Sigmoid colon (tissue), 7 donors: Measurements from ENCODE around the gene CHD1L. TPM values are rescaled to one million over a fixed set of nuclear protein-coding genes. Genes with fewer than 3 reads are reported as not detected.

Experiments
- DNase-seq: peaks from one replicate; pipeline ENCODE4 v3.0.0-alpha.2; 2019
- H3K27ac ChIP-seq, 4 donors: fragments of 200-600 bp; sonication (generic); one replicate each; pipeline ENCODE4 v1.5.1; 2016 to 2019; ENCODE audit warnings: mild to moderate bottlenecking in 1 of 4
- H3K27me3 ChIP-seq, 3 donors: fragments of 200-600 bp; sonication (generic); one replicate each; pipeline ENCODE4 v1.5.1; 2019; ENCODE audit warnings: mild to moderate bottlenecking in 1 of 3
- H3K36me3 ChIP-seq, 4 donors: fragments of 200-600 bp; sonication (generic); one replicate each; pipeline ENCODE4 v1.5.1; 2016 to 2019
- H3K4me1 ChIP-seq, 4 donors: fragments of 200-600 bp; sonication (generic); one replicate each; pipeline ENCODE4 v1.5.1; 2017 to 2019
- H3K4me3 ChIP-seq, 4 donors: fragments of 200-600 bp; sonication (generic); one replicate each; pipeline ENCODE4 v1.5.1; 2017 to 2019; ENCODE audit warnings: mild to moderate bottlenecking in 2 of 4, moderate library complexity in 1 of 4
- H3K9me3 ChIP-seq, 4 donors: fragments of 200-600 bp in 3 of 4; sonication (generic) in 3 of 4; one replicate each; pipeline versions ENCODE4 v1.5.1 to v1.6.1; 2013 to 2019
- EP300 ChIP-seq, 4 donors: sonication (generic); formaldehyde crosslinking; IDR thresholded peaks; one replicate each; pipeline ENCODE4 v1.6.1; 2017; ENCODE audit warnings: antibody characterized with exemption in 4 of 4
- POLR2A ChIP-seq, 2 donors: fragments of 450-650 bp; IDR thresholded peaks; one replicate each; pipeline ENCODE4 v1.6.1; 2016; ENCODE audit warnings: antibody characterized with exemption in 2 of 2, mild to moderate bottlenecking in 2 of 2, moderate library complexity in 2 of 2
- POLR2AphosphoS5 ChIP-seq, 4 donors: sonication (generic); formaldehyde crosslinking; IDR thresholded peaks; one replicate each; pipeline ENCODE4 v1.6.1; 2017; ENCODE audit warnings: antibody characterized with exemption in 4 of 4
- WGBS, 2 donors: extraction: QIAGEN DNeasy Blood & Tissue Kit; methylation state at CpG; one replicate each; pipeline ENCODE4 v1.1.7; 2013; 5-methylcytosine and 5-hydroxymethylcytosine counted together
- intact Hi-C: fragments of 100-400 bp; cut with DNase I; formaldehyde crosslinking; loops from one replicate; pipeline ENCODE4 v1.15.1; 2023
- polyA plus RNA-seq, 3 donors: library from polyadenylated mRNA; stranded (reverse); fragments of 200-250 nt; gene quantifications; one replicate each; pipeline ENCODE4 v1.2.3, GENCODE V29; 2013
- total RNA-seq, 4 donors: library from RNA; depleted of rRNA; stranded (reverse); fragments of >200 nt; gene quantifications; one replicate each; pipeline ENCODE4 v1.1.0, GENCODE V29; 2016
- TF ChIP-seq, protein P1 (sequence below), 4 experiments: fragments of 450-650 bp in 3 of 4; fragments of 200-600 bp in 1 of 4; IDR thresholded peaks; one replicate each; pipeline ENCODE4 v1.5.1; 2016 to 2019; ENCODE audit warnings: antibody characterized with exemption in 4 of 4, mild to moderate bottlenecking in 3 of 4, moderate library complexity in 2 of 4
- donor health status: healthy with polysubstance abuse.
- donor health status: Bipolar disorder and iron deficiency.
- donor health status: healthy.

The CHD1L gene
- total and polyA plus RNA-seq, 7 donors: 12.6 to 27.4 (median 20.6) TPM

DNA sequence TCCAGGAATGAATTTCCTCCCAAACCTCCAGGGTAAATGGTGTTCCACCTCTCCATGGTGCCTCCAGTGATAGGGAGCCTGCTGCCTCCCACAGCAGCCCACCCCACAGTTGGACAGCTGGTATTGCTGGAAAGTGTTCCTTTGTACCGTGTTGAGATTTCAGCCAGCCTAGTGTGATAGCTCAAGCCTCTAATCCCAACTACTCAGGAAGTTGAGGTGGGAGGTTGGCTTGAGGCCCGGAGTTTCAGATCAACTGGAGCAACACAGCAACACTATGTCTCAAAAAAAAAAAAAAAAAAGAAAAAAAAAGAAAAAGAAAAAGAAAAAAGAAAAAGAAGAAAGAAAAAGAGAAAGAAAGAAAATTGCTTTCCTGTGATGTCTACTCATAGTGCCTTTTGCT is 96.1 kb downstream of the CHD1L start:
- Histone ChIP-seq H3K4me3 (no peak overlapping the region), H3K27me3 (no peaks in the 10 kb centered on the region), H3K36me3 (no peaks in the 10 kb centered on the region), H3K9me3 (no peaks in the 10 kb centered on the region), H3K27ac (no peak overlapping the region), H3K4me1 (no peaks in the 10 kb centered on the region)
- intact Hi-C loops: no loop called here
- TF ChIP-seq POLR2A (IDR thresholded peaks at IDR 0.05): no peak
- no peak for TF ChIP-seq EP300 (IDR thresholded peaks at IDR 0.05)
- no peak for TF ChIP-seq POLR2AphosphoS5 (IDR thresholded peaks at IDR 0.05)
- TF ChIP-seq, protein P1, sequence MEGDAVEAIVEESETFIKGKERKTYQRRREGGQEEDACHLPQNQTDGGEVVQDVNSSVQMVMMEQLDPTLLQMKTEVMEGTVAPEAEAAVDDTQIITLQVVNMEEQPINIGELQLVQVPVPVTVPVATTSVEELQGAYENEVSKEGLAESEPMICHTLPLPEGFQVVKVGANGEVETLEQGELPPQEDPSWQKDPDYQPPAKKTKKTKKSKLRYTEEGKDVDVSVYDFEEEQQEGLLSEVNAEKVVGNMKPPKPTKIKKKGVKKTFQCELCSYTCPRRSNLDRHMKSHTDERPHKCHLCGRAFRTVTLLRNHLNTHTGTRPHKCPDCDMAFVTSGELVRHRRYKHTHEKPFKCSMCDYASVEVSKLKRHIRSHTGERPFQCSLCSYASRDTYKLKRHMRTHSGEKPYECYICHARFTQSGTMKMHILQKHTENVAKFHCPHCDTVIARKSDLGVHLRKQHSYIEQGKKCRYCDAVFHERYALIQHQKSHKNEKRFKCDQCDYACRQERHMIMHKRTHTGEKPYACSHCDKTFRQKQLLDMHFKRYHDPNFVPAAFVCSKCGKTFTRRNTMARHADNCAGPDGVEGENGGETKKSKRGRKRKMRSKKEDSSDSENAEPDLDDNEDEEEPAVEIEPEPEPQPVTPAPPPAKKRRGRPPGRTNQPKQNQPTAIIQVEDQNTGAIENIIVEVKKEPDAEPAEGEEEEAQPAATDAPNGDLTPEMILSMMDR (IDR thresholded peaks at IDR 0.05): no peak
- DNase-seq: no peak
- 43 to 78% methylated on average over 2 of the region's 2 CpGs for WGBS, 2 donors

DNA sequence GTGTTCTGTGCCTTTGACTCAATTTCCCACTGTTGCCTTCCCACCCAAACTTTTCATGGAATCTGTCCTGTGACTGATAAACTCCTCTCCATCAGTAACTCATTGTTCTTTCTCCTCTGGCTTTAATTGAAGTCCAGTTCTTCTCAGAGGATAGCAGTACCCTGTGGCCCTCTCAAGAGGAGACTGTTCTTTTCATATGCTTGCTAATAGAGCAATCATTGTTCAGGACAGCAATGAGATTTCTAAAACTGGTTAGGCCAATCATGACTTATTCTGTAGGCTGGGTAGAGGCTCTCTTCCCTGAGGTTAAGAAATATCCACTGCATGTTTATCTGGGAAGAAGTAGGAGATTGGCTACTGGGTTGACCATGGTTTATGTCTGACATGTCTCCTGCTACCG is 98.8 kb downstream of the CHD1L start:
- intact Hi-C loops: no loop called here
- WGBS, 2 donors: 90 to 91% methylated on average over 1 of the region's 1 CpG
- no peak overlapping the region for H3K4me3 ChIP-seq
- H3K4me1 ChIP-seq: no peaks in the 10 kb centered on the region
- H3K9me3 ChIP-seq: no peaks in the 10 kb centered on the region
- no peaks in the 10 kb centered on the region for H3K36me3 ChIP-seq
- TF ChIP-seq, protein P1 (IDR thresholded peaks at IDR 0.05): no peak
- TF ChIP-seq EP300 (IDR thresholded peaks at IDR 0.05): no peak
- no peak for TF ChIP-seq POLR2A (IDR thresholded peaks at IDR 0.05)
- no peak for TF ChIP-seq POLR2AphosphoS5 (IDR thresholded peaks at IDR 0.05)
- no peak for DNase-seq
- no peak overlapping the region for H3K27ac ChIP-seq
- H3K27me3 ChIP-seq: no peaks in the 10 kb centered on the region

Other genes starting within 250 kb of the CHD1L start
- gene PRKAB2, start 70.2 kb upstream of the CHD1L start, total RNA-seq: 10 to 100 TPM; 33.5 to 40.3 (median 38.5) TPM
- gene PRKAB2, start 70.2 kb upstream of the CHD1L start, polyA plus RNA-seq: 1 to 10 TPM; 5.4 to 6.9 (median 6.7) TPM
- 1 to 10 TPM; 1.9 to 7.1 (median 3.2) TPM for gene FMO5, start 17.3 kb upstream of the CHD1L start, total RNA-seq
- gene FMO5, start 17.3 kb upstream of the CHD1L start, polyA plus RNA-seq: 10 to 100 TPM; 10.2 to 48.8 (median 40.2) TPM